ENCODE results near the gene IQCH.
A peak's percentile ranks its signal among the peaks of the same experiment; 100 is the strongest.

Gene IQCH

DNA sequence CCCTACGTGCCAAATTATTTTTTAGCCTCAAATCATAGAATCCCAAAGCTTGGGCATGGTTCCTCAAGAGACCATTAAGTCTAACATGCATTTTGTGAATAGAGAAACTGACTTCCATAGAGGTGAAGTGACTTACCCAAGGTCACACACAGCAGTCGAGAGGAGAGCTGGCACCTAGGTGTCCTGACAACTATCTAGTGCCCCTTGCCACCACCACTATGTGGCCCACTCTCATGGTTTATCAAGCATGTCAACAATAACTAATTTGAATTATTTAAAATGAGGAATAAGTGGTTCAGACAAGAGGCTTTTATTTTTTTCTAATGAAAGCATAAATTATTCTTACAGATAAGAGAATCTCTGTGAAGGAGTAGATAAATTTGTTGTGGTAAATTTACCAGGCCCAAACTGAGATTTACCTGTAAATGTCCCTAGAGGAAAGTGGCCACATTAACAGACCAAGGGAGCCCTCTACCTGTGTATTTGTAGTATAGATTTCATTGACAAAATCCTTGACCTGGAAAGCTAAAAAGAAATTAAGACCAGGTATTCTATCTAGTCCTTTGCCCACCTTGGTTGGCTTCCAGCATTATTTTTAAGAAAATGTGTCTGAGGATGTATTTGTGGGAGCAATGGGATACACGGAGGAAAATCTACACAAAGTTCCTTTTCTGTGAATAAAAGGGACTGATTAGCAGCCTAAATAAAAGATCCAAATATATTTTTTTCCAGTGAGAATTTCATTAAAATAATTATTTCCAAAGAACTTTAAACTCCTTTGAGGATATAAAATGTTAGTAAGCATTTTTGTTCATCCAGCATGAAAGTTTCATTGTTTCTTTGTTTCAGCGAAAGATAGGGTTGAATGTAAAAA lies 49.1 kb downstream of the IQCH start:
- DNase-seq = peak; percentile 64

DNA sequence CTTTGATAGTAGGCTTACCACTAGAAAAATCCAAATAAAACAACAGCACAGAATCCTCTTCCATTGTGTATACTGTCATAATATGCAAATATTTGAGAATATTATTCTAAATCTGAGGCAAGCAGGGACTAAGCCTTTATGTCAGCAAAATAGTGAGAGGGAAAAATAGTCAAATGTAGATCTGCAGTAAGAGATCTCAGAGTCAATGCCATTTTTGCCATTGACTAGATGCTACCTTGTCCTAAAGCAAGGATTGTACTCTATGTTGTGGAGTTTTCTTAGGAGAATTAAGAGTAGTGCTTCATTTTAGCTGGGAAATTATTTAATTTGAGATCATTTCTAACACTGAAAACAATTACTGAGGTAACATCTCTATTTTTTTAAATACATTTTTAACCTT lies 50.2 kb downstream of the IQCH start:
- no peak for DNase-seq

DNA sequence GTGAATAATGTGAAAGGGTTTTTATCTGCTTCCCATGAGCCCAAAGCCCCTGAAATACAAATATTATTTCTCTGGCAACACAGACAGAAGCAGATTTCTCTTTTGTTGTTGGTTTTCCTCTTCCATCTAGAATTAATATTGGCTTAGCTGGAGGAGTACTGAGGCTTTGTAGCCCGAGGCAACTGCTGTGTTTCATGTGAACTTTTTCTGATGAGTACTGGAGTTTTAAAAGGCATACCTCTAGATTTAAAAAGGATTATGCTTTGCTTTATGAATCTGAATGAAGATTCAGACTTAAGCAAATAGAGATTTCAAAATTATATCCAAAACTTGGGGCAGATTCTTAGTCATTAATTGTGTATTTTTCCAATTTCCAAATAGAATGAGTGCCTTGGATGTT lies 50.9 kb downstream of the IQCH start:
- no peak for DNase-seq

DNA sequence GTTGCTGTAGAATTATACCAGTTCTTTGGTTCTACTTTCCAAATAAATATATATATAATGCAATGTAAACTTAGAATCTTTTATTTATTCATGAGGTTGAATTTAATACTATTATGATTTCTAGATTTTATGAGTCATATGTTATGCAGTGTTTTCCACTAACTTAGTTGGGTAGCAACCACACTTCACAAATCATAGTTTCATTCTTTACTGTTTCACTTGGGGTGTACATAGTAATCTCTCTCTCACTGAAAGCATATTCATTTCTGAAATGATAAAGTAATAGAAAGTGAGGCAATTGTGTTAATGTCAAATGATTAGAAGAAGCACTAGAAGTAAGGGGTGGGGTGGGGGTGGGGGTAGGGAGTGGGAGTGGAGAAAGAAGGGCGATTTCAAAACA lies 52.6 kb downstream of the IQCH start:
- DNase-seq = no peak

DNA sequence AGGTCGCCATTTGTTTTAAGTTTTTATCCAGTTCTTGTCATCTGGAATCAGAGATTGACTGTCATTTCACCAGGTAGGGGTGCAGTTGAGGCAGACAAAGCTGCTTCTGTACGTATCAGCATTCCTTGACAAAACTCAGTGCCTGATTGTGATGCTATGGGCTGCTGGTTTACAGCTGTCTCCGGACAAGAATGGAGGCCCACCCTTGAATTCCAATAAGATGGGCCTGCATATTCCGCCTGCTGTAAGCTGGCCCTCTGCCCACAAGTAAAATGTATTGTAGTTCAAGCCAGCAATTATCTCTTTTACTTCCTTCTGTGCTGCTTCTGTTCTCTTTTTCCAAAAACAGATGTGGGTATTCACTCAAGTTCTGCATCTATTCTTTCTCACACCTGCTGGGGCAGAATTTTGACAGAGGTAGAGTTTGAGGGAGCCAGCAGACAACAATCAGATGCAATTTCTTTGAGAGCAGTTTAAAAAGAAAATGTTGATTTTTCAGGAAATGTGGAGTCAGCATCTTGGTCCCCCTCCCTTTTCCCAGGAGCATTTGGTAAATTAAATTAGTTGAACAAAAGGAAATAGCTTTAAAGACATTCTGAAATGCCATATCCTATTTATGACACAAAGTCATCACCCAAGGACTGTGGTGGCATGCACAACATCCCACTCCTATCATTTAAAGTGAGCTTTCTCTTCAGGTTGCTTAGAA lies 53.5 kb downstream of the IQCH start:
- no peak for DNase-seq

DNA sequence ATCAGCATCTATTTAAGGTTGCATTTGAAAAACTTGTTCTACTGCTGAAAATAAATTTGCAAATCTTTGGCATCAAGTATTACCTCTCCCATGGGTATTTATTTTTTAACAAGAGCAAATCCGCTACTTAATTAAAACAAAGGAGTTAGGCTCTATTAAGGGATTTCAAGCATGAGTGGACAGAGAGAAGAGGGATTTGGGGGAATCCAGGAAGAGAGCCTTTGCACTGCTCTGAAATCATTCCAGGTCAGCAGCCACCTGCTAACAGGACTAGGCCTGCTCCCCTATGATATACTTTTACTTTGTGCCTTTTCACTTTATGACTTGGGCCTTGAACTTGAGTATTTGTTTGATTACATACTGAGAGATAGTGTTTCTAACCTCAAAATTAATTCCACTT lies 57.1 kb downstream of the IQCH start:
- DNase-seq = no peak

DNA sequence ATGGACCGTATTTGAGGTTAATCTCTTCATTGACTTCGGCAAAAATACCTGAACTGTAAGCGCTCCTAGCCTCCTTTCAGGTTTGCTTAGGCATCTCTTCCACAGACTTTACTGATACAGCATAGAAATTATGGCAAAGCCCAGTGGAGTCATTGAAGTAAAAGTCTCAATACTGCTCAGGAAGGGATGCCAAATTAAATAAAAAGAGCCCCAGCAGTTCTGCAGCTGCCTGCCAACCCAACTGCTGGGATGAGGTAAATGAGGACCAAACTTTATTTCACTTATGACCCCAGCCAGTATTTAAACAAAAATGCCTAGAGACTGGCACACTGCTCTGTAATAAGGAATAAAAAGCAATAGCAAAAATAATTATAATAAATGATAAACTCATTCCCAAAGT lies 65.4 kb downstream of the IQCH start:
- DNase-seq = no peak

DNA sequence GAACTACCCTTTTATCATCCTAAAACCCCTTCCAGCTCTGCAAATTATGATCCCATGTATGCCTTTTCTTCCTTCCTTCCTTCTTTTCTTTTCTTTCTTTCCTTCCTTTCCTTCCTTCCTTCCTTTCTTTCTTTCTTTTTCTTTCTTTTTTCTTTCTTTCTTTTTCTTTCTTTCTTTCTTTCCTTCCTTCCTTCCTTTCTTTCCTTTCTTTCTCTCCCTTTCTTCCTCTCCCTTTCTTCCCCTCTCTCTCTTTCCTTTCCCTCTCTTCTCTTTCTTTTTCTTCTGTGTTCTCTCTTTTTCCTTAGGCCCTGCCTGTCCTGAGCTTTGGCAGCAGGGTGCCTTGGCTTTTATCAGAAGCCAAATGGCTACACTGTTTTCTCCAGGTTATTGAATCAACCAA lies 66.8 kb downstream of the IQCH start:
- DNase-seq = no peak

DNA sequence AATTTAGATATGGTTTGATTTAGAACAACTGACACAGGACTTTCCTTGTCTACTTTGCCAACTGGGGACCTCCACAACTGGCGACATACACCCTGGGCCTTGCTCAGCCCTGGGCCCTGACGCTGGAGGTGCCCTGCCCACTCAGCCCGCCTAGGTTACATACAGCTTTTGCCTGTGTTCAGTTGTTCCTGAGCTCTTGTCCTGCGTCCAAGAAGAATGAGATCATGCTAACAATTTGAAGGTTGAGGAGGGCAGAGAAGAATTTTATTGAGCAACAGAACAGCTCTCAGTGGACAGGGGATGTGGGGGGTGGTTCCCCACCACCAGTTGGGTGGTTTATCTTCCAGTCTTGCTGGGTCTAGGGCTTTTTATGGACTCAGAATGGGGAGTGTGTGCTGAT lies 67.9 kb downstream of the IQCH start:
- DNase-seq = no peak

DNA sequence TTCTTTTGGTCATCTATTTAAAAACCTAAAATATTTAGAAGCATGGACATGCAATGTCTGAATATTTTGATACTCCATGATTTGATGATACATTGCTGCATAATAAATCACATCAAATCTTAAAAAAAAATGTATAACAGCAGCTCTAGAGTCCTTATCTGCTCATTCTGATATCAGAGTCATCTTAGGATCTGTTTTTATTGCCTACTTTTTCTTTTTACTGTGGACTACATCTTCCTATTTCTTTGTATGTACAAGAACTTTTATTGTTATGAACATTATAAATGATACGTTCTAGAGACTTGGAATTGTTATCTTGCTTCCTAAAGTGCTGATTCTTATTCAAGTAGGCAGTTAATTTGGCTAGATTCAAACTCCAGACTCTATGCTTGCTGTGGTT lies 72.7 kb downstream of the IQCH start:
- no peak for DNase-seq

DNA sequence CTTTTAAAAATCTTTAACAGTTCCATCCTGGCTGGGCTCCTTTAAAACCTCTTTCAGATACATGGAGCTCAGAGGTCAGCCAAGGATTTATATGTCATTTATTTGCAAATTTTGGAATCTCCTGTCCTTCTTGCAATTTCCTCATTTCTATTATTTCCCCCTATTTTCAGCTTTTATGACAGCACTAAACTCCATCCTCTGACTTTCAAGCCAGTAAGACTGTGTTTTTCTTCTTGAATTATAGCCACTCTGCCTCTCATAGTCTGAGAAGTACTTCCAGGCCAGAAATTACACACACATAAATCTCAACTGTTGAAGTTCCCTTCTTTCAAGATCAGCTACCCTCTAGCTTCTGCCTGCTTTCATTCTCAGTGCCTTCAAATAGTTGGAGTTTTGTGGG lies 73.2 kb downstream of the IQCH start:
- no peak for DNase-seq

DNA sequence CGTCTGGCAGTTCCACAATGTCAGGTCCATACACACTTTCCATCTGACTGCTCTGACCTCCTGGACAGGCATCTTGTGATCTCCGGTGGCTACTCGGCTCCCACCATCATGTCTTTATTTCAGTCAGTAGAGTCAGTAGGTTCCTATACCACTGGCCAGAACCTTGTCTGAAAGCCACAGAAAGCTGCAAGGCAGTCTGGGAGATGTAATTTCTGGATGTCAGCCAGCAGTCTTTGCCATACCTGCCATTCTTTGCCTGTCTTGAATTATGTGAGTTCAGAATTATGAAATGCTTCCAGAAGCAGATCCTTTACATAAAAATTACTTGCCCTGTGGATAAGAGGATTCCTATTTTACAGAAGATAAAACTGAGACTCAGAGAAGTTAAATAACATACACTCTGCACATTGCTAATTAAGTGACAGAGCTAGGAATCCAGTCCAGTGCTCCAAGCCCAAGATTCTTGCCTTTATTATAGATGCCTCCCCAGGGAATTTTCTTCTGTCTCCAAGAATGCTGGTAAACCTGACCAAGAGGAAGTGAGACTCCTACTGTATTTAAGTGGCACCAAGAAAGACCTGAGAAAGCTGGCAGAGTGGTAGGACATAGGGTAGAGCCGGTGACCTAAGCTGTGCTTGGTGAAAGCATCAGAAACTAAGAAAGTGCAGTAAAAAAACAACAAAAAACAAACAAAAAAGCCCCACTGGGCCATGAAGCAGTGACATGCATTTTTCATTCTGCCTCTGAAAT lies 75.6 kb downstream of the IQCH start:
- no peak for DNase-seq

DNA sequence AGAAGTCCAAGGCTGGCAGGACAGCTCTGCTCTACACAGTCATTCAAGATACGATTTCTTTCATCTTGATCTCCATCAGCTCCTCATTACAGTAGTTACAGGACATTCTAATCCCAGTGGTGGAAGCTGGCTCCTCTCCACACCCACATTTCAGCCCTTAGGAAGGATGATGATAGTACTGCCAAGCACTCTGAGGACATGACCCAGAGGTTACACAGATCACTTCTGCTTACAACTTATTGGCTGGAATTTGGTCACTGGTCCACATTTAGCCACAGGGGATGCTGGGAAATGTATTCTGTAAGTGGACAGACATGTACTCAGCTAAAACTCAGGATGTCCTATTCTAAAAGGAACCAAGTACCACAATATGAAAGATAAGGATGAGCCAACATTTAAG lies 77.1 kb downstream of the IQCH start:
- DNase-seq = no peak

DNA sequence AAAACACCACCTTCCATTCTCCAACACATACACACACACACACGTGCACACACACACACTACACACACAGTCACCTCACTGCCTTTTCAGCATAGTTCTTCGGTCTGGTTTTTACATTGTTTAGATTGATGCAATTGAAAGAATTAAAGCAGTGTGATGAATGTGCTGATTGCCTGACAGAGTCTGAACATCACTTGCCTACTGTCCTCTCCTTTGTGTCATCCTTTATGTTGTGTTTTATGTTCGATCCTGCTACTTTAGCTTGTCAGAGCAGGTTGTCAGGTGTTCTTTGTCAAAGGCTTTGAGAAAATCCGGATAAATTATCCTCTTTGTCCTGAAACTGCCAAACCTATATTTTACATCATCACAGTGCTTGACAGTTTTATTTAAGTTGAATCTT lies 80.4 kb downstream of the IQCH start:
- no peak for DNase-seq

DNA sequence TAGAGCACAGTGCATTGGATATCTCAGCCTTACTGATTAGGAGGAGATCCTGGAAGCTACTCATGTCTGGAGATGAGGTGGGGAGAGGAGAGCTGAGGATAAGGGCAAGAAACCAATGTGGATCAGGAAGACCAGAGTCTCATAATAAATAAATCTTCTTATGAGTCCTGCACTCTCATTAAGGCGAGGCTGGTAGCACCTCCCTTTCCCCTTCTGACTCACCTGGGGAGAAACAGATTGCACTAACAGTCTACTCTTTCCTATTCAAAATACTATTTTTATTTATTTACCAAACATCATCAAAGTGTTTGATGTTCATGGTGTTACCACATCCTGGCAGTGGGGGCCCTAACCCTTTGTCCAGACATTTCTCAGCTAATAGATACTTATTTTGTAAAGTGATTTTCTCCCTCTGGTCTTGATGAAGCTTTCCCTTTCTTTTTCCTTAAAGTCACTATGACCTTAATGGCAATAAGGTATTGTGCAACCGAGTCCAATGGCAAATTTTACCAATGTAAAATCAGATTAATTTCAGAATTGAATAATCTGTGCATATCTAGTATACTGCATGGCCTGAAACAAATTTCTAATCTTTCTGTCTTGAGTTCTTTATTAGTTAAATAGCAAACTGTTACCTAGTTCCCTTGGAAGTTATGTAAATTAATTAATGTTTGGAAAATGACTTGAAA lies 81.1 kb downstream of the IQCH start:
- no peak for DNase-seq

DNA sequence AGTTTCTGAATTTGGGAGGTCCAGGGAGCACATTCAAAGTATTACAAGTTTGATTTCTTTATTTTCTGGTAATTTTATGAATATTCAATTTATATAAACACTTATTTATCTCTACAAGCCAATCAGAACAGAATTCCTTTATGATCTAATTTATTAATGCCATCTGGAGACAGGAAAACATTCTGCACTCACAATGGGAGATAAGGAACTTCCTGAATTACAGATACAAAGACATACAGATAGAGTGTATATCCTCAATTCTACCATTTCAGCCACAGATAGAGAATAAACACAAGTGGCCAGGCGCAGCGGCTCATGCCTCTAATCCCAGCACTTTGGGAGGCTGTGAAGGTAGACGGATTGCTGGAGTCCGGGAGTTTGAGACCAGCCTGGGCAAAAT lies 86.0 kb downstream of the IQCH start:
- no peak for DNase-seq

DNA sequence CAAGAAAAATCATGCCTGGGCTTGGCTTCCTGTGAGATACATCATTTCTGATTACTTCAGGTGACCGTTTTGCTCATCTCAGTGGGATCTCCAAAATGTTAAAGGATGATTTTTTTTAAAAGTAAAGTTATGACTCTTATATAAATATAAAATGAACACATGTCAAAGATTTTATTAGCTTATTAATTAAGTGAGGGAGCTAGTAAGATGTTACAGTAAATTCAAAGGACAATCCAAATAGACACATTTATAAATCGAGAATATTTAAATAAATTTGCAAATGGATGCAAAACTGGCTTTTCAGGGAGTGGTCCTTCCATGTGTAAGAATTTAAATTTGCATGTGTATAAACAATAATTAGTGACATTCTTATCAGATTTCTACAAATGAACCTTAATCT lies 87.0 kb downstream of the IQCH start:
- DNase-seq = no peak

DNA sequence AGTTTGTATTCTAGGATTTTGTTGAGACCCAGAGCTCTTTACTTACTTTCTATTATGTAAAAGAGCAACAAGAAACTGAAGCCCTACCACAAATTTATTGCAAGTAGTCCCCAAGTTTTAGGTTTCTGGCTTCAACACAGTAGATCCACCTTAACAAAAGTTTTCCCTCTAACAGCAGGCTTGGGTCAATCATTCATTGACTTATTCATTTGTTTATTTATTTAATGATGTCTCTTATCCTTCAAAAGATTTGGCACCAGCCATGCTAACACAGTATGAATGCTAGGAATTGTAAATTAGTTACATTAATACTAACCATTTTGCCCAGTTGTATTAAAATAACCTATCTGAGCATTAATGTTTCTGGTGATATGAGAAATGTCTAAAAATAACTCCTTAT lies 88.6 kb downstream of the IQCH start:
- no peak for DNase-seq

DNA sequence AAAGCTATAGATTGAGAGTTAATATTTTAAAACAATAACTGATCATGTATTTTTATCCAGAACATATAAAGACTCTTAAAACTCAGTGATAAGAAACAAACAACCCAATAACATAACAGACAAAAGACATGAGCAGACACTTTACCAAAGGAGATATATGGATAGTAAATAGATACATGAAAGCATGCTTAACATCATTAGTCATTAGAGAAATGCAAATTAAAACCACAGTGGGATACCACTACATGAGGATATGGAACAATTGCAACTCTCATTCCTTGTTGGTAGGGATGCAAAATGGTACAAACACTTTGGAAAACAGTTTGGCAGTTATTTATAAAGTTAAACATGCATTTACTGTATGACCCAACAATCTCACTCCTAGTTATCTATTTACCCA lies 95.0 kb downstream of the IQCH start:
- no peak for DNase-seq

DNA sequence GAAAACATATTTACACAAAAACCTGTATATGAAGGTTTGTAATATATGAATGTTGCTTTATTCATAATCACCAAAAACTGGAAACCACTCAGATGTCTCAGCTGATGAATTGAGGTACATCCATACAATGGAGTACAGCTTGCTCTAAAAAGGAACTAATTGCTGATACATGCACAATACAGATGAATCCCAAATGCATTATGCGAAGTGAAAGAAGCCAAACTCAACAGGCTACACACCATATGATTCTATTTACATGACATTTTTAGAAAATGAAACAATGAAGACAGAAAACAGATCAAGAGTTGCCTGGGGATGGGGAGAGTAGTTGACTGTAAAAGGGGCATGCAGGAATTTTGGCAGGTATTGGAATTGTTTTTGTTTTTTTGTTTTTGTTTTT lies 95.5 kb downstream of the IQCH start:
- no peak for DNase-seq

DNA sequence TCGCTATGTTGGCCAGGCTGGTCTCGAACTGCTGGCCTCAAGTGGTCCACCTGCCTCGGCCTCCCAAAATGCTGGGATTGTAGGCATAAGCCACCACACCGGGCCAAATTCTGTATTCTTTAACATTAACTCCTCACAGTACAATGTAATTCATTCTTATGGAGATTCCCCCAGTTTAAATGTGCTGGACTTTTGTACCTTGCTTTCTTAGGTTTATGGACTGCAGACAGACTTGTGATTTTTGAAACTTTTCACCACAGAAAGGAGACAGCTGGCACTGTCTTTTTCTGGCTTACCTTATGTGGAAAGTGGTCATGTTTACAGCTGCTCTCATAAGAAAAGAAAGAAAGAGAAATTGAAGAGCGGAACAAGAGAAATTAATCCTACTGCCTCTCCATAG lies 103.8 kb downstream of the IQCH start:
- no peak for DNase-seq

DNA sequence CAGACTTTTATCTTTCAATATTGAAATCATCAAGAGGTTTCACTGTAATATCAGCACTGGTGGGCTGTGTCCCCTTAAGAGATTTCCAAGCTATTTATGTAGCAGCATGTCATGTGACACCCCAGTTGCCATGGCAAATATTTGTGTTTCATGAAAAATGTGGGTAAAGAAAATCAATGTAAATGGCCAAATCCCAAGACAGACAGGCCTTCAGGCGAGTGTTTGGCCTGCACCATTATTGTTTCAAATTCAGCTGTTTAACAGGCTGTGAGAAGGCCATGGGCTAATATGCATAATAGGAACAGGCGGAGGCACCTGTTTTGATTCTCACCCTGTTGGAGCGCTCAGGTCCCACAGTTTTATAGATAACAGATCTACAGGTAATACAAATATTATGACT lies 104.2 kb downstream of the IQCH start:
- no peak for DNase-seq

DNA sequence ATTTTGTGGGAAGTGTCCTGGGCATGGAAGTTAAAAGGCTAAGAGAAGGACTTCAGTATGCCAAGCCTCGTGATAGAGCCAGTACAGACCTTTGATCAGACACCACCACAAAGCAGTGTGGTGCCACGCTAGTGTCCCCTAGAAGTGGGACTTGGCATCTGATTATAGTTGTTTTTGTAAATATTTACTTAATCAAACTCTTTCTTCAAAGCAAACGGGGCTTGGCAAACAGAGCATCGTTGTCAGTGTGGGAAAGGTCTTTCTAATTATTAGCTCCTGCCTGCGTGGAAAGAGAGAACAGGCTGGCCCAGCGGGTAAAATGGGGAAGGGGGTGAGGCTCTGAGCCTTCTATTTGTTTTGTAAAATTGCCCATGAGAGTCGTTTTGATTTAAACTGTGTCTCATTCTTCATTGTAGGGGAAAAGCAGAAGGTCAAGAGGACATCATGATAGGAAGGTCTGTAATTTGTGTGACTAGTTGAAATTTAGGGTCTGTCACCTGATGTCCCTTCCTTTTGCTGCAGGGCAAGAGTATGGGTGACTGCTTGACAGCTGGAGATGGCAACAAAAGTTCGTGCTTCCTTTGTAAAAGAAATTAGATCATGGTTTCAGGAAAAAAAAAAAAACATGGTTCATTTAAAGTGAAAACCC lies 105.0 kb downstream of the IQCH start:
- DNase-seq = no peak
